ENCODE data around the gene CD55.
A peak's percentile ranks its signal among the peaks of the same experiment; 100 is the strongest.
"Not testable (repeated sequence)": the region's sequence is repeated elsewhere in the genome, so short reads cannot be mapped to it uniquely, and the experiment has no call there.

The CD55 gene

DNA sequence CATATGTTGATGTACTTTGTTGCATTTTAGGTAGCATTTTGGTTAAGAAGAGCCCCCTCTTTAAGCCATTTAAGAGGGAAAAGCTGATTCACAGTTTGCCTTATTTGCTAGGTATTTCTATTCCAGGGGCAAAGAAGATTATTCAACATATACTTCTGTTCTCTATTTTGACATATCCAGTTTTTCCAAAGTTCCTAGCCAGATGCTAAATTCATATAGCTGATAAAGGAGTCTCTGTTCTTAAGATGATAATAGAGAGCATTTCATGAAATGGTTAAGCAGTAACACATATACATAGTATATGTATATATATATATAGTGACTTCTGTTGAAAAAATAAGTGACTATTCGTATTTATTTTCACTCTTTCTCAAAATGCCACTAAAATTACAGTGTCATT lies 15.5 kb upstream of the CD55 start:
- DNase-seq (ENCODE audit: low spot score), result no peak

- no peak for DNase-seq (ENCODE audit: low spot score)
Observed at GRCh38 chr1:207306603-207307002, 14.9 kb upstream of the CD55 start.

DNA sequence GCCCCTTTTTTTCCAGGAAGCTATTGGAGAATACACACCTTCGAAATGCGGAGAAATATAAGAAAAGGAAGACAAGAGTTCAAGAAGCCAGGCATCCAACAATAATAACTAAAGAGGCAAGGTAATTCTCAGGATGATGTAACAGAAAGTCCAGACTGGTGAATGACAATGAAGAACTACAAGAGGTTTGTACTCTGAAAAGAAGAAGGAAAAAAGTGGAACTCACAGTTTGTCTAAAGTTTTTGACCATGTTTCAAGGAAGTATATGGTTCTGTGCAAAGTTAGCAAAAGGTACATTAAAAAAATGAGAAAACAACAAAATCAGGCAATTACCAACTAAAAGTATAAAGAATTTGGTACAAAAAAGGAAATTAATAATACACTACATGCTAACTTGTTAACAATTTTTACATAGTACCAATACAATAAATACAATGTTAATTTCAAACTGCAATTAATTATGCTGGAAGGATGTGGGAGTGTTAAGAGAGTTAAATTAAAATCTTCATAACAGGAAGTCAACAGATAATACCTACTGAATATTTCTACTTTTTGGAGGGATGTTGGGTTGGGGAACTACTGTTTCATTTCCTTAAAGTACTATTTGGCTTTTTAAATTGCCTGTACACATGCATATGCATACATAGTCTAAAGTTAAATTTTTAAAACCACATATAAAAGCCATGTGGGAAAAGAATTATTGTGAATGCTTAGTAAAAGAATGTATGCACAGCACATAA lies 12.9 kb upstream of the CD55 start:
- DNase-seq (ENCODE audit: low spot score), result no peak

- peak; percentile 57 for DNase-seq (ENCODE audit: low spot score)
Observed at GRCh38 chr1:207309745-207310273, 11.7 kb upstream of the CD55 start.

DNA sequence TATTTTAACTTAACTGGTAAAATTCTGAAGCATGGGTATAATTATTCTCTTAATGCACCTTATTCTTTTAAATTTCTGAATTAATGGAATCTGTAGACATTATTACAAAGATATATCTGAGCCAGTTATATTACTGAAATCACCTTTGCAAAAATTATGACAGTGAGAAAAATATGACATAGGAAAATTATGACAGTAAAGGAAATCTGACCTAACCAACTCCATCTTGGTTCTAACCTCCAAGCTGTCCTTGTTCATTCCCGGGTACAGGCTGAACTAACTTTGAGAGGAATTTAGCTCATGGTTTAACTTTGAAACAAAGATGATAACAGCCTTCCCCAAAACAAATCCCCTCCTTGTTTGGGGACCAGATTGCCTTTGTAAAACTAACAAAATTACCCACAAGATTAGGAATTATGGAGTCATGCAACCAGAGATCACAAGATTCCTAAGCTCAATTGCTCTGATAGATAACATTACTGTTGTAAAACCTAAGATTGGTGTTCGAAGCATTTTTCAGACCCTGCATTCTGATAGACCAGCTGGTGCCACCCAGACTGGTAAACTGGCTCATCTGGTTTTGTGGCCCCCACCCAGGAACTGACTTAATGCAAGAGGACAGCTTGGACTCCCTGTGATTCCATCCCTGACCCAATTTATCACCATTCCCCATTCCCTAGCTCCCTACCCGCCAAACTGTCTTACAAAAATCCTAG lies 9.4 kb upstream of the CD55 start:
- DNase-seq (ENCODE audit: low spot score), result no peak

DNA sequence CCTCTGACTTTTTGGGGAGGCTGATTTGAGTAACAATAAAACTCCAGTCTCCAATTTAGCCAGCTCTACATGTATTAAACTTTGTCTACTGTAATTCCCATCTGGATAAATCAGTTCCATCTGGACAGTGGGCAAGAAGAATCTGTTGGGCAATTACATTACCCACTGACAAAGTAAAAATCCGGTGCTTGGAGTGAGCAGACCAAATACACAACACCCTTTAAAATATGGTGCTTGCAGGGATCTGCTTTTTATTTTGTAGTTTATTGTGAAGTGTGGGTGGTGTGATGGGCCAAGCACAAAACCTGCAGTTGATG lies 8.9 kb upstream of the CD55 start:
- DNase-seq (ENCODE audit: low spot score), result peak; percentile 21

DNA sequence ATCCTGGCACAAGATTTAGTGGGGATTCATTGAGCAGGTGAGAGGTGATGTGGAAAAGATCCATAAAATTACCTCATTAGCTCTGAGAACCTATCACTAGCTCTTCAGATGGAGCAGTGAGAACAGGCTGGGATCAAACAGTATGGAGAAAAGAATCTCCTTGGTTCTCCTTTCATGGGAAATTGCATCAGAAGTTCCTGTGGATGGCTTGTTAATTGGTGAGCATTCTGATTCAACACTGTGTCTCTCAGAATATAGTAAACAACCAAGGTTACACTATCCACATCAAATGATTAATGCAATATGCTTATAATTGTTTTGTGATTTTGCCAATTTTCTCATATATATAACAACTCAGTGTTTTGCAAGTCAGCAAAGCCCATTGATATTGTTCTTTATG lies 8.3 kb upstream of the CD55 start:
- peak; percentile 11 for DNase-seq (ENCODE audit: low spot score)

DNA sequence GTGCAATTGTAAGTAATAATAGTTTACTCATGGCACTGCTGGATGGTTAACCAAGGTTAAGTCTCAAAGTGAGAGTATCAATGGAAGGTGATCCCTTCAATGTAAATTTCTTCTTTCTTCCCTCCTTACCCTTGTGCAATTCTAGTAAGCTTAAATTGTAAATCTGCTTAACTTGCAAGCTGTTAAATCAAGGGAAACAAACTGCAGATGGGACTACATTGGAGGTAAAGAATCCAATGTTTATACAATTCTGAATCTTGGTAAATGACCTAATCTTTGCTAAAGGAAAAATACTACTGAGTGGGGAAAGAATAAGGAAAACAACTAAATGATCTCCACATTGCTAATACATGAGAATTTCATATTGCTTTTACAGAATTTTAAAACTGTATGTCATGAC lies 6.7 kb upstream of the CD55 start:
- no peak for DNase-seq (ENCODE audit: low spot score)

- DNase-seq (ENCODE audit: low spot score), result no peak
Observed at GRCh38 chr1:207315435-207315834, 6.0 kb upstream of the CD55 start.

DNA sequence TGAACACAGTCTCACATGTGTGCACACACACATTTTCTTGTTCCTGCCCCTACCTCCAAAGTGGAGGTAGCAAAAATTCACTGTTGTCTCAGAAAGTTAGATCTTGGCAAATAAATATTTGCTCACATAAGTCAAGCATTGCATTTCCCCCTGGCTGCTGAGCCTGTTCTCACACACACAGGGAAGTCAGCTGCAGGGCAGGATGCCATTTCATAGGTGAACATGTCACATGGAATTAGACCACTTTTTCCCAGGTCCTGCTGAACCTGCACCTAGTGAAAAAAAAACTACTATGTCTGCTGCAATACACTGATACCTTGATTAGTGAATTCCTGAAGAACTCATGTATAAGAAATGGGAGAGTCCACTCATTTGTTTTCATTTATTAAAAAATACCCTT lies 5.3 kb upstream of the CD55 start:
- no peak for DNase-seq (ENCODE audit: low spot score)

DNA sequence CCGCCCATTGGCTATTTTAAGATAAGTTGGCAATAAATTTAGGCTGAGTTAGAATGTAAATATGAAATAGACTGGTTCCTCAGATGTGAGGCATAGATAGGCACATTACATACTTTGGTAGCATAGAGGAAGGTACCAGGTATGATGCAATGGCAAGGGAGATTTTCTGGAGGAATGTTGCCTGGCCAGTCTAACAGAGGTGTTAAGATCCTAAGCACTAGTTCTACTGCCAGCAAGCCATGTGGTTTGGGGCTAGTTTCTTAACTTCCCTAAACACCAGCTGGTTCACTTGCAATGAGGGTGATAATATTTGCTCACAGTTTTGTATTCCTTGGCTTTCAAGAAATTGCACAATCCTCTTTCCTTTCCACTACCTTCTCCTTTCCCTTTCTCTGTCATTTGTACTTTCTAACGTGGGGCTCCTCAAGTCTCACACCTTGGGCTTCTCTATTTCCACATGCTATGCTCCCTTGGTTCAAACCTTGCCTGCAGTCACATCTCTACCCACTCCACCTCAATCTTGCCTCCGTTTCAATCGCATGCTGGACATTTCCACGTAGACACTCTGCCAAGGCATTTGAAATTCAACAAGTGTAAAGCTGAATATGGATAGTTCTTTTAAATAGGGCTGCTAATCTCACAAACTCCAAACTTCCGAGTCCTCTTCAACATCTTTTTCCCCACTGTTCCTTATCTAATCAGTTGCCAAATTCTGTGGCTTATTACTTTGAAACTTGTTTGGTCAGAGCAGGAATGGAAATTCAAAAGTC lies 4.7 kb upstream of the CD55 start:
- no peak for DNase-seq (ENCODE audit: low spot score)

- no peak for DNase-seq (ENCODE audit: low spot score)
Observed at GRCh38 chr1:207317561-207317960, 3.9 kb upstream of the CD55 start.

GRCh38 chr1:207318072-207318619 lies 3.3 kb upstream of the CD55 start:
- DNase-seq (ENCODE audit: low spot score), result no peak

GRCh38 chr1:207319199-207319598 lies 2.3 kb upstream of the CD55 start:
- DNase-seq (ENCODE audit: low spot score), result no peak

GRCh38 chr1:207320105-207320504 lies 1.4 kb upstream of the CD55 start:
- not testable (repeated sequence) for DNase-seq (ENCODE audit: low spot score)

GRCh38 chr1:207321790-207322645 lies 540 bp downstream of the CD55 start:
- DNase-seq (ENCODE audit: low spot score), result no peak

DNA sequence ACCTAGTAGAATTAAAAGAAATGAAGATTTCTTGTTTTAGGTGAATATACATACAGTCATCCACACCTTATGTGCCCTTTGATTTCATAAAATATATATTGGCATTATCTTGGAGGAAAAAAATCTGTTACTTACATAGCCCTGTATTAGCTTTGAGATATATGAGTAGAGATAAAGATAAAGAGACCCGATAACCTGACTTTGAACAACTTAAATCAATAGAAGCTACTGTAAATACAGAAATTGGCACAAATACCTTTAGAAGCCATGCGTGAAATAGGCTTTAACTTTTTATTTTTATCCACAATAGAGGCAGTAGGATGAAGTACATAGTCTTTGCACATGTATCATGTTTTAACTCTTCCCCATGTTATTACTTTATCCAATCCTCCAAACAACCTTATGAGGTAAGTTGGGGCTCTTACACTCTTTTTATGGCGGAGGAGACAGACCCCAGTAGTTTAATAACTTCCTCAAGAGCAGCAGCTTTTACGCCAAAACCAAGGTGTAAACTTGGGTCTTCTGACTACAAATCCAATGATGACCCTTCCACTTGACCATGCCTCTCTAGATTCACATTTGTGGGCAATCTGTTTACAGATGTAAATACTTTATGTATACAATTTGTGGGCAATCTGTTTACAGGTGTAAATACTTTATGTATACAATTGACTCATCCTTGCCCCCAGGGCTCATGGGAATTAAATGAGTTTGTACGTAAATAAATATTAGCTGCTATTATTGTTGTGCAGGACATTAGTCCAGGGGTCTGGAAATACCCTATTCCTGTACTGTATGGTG lies 2.1 kb downstream of the CD55 start:
- DNase-seq (ENCODE audit: low spot score), result no peak

DNA sequence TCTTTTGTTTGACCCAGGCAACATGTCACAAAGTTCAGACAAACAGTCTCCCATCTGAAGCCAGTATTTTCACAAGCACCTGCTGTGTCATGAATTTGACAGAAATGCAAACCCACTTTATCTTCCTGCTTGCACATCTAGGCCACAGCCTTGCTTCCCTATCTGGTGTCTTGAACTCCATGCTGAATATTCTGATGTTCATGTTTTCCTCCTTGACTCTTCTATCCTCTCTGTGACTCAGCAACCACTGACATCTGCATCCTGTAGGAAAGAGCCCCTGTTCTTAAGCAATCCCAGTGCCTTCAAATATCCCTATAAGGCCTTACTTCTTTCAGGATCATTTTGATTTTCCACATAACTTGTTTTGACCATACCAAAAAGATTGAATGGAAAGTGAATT lies 6.5 kb downstream of the CD55 start:
- peak; percentile 35 for DNase-seq (ENCODE audit: low spot score)

DNA sequence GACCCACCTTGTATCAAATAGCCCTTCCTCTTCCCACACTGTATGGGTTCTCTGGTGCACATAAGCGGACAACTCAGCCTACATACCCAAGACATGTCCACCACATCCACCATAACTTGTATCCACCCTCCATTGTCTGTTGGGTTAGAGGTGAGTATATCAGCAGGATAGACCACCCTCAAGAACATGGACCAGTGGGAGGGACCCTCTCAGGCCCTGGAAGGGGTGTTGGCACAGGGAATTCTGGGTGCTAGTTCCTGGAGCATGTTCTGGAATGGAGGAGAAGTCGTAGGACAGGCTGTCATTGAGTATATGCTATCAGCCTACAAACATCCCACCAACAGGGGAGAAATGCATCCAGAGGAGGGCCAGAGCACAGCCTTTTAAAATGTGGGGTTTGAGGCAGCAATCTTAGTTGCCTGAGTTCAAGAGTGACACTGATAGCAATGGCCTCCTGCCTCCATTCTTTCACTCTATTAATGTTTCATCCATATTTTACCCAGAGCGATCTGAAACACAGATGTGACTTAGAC lies 7.5 kb downstream of the CD55 start:
- no peak for DNase-seq (ENCODE audit: low spot score)

DNA sequence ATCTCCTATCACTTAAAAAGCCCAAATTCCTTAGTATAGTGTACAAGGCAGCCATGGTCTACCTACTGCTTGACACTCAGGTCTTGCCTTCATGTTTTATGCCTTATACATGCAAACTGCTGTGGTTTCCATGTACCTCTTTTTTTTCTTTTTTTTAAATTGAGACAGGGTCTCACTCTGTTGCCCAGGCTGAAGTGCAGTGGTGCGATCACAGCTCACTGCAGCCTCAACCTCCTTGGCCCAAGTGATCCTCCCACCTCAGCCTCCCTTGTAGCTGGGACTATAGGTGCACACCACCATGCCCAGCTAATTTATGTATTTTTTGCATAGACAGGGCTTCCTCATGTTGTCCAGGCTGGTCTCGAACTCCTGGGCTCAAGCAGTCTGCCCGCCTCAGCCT lies 8.0 kb downstream of the CD55 start:
- no peak for DNase-seq (ENCODE audit: low spot score)

All from AG20443 (cell line).